ENCODE results near the gene FMNL1. TPM values are rescaled to one million over a fixed set of nuclear protein-coding genes. Genes with fewer than 3 reads are reported as not detected.

The FMNL1 gene
- total RNA-seq, 4 donors from 2014 or later: 8.3 to 13.6 (median 8.8) TPM

- WGBS, 2 donors: 88% methylated on average over 5 of the region's 5 CpGs
- intact Hi-C loops (cut with DNase I; ENCODE audit: low total_unique reads): no loop called here
- TF ChIP-seq POLR2A (IDR thresholded peaks at IDR 0.05): no peak
- TF ChIP-seq CTCF (IDR thresholded peaks at IDR 0.05): no peak
- no peak for DNase-seq (ENCODE audit: low spot score in 2 of 2)
- H3K4me3 ChIP-seq (ENCODE audit: low read depth, poor library complexity, severe bottlenecking): no peak overlapping the region
Measured at GRCh38 chr17:45184144-45184543, 37.5 kb upstream of the FMNL1 start.

- intact Hi-C loops (cut with DNase I; ENCODE audit: low total_unique reads): no loop called here
- no peak overlapping the region for H3K4me3 ChIP-seq (ENCODE audit: low read depth, poor library complexity, severe bottlenecking)
- 69 to 77% methylated on average over 7 of the region's 7 CpGs for WGBS, 2 donors
- TF ChIP-seq POLR2A (IDR thresholded peaks at IDR 0.05): no peak
- no peak for TF ChIP-seq CTCF (IDR thresholded peaks at IDR 0.05)
- no peak for DNase-seq (ENCODE audit: low spot score in 2 of 2)
Measured at GRCh38 chr17:45186801-45187354, 34.8 kb upstream of the FMNL1 start.

GRCh38 chr17:45189009-45189408 is 32.7 kb upstream of the FMNL1 start:
- TF ChIP-seq POLR2A (IDR thresholded peaks at IDR 0.05) (no peak), CTCF (IDR thresholded peaks at IDR 0.05) (no peak)
- H3K4me3 ChIP-seq (ENCODE audit: low read depth, poor library complexity, severe bottlenecking): no peak overlapping the region
- WGBS, 2 donors: 76 to 80% methylated on average over 2 of the region's 2 CpGs
- intact Hi-C loops (cut with DNase I; ENCODE audit: low total_unique reads): no loop called here
- DNase-seq (ENCODE audit: low spot score in 2 of 2): no peak

- intact Hi-C loops (cut with DNase I; ENCODE audit: low total_unique reads): no loop called here
- H3K4me3 ChIP-seq (ENCODE audit: low read depth, poor library complexity, severe bottlenecking): no peak overlapping the region
- TF ChIP-seq POLR2A (IDR thresholded peaks at IDR 0.05) (no peak), CTCF (IDR thresholded peaks at IDR 0.05) (no peak)
- WGBS, 2 donors: 74 to 79% methylated on average over 11 of the region's 11 CpGs
- DNase-seq (ENCODE audit: low spot score in 2 of 2): no peak
Measured at GRCh38 chr17:45190503-45191255, 31.0 kb upstream of the FMNL1 start.

- TF ChIP-seq POLR2A (IDR thresholded peaks at IDR 0.05): no peak
- no peak for TF ChIP-seq CTCF (IDR thresholded peaks at IDR 0.05)
- H3K4me3 ChIP-seq (ENCODE audit: low read depth, poor library complexity, severe bottlenecking): no peak overlapping the region
- intact Hi-C loops (cut with DNase I; ENCODE audit: low total_unique reads): loop anchor here (5.0 kb wide), 1 partner anchor 58 kb away; the partner anchor contains the start of gene ACBD4
- no peak for DNase-seq (ENCODE audit: low spot score in 2 of 2)
Measured at GRCh38 chr17:45195424-45195823, 26.3 kb upstream of the FMNL1 start.
